Transverse colon (tissue), 4 donors: ENCODE results near the gene SMCO2.

Experiments used
- CTCF ChIP-seq, 5 experiments: fragments of 200-600 bp in 3 of 5; fragments of 450-650 bp in 2 of 5; sonication (generic) in 3 of 5; IDR thresholded peaks; 1 replicate in 2 of 5; 2 replicates in 3 of 5; pipeline ENCODE4 v1.5.1; 2016 to 2017; ENCODE audit warnings: antibody characterized with exemption in 5 of 5, inconsistent platforms in 3 of 5, mild to moderate bottlenecking in 2 of 5, moderate library complexity in 1 of 5
- EP300 ChIP-seq: sonication (generic); formaldehyde crosslinking; IDR thresholded peaks from one replicate; pipeline ENCODE4 v1.6.1; 2017; ENCODE audit warnings: antibody characterized with exemption, low read depth
- POLR2A ChIP-seq: fragments of 450-650 bp; IDR thresholded peaks from one replicate; pipeline ENCODE4 v1.6.1; 2016; ENCODE audit warnings: antibody characterized with exemption, mild to moderate bottlenecking, moderate library complexity
- POLR2AphosphoS5 ChIP-seq, 3 donors: sonication (generic); formaldehyde crosslinking; IDR thresholded peaks; one replicate each; pipeline ENCODE4 v1.6.1; 2016; ENCODE audit warnings: antibody characterized with exemption in 3 of 3

GRCh38 chr12:27428466-27428865, 18.1 kb upstream of the SMCO2 start:
- no peak for TF ChIP-seq CTCF (IDR thresholded peaks at IDR 0.05)
- TF ChIP-seq POLR2A: no peak
- TF ChIP-seq POLR2AphosphoS5 (IDR thresholded peaks at IDR 0.05): no peak
- no peak for TF ChIP-seq EP300
